ENCODE results near the gene SORBS2. TPM values are rescaled to one million over a fixed set of nuclear protein-coding genes. Genes with fewer than 3 reads are reported as not detected.
A peak's percentile ranks its signal among the peaks of the same experiment; 100 is the strongest.

SORBS2 gene
- total RNA-seq, 1 experiment from 2014 or later: 9.7 TPM

DNA sequence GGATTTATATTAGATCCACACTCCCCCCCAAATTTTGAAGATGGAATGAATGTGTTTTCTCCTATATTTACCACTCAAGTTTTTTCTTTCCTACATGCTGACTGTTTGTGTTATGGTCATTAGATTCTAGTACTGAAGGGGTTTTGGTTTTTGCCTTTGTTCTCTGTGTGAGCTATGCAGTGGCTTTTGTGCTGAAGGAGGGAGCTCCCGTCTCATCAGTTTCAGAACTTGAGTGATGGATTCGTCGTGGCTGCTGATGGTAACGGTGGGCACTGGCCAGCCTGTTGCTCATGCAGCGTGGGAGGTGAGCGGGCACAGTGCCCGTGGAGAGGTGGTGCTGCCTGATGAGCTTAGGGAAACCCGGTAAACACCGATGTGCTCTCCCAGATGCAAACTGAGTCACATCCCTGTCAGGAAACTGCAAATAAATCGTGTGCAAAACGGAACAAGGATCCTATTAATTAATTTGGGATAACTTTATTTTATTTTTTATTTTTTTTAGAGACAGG is 101.5 kb downstream of the SORBS2 start:
- Histone ChIP-seq H2BK20ac (ENCODE audit: low read depth, low read length, poor library complexity, severe bottlenecking) (no peak overlapping the region), H3K23ac (ENCODE audit: insufficient read length, low read depth, low read length) (no peak overlapping the region), H3K14ac (ENCODE audit: insufficient read depth, low read length) (no peak overlapping the region), H3K4me1 (ENCODE audit: insufficient read depth, low read length) (no peaks in the 10 kb centered on the region), H3K9me3 (ENCODE audit: control insufficient read depth, low read depth, low read length) (no peaks in the 10 kb centered on the region), H2BK15ac (ENCODE audit: low read depth, low read length) (no peak overlapping the region), H3K79me2 (ENCODE audit: insufficient read depth, low read length) (no peaks in the 10 kb centered on the region), H2AFZ (ENCODE audit: low read length) (no peak overlapping the region), H2BK5ac (ENCODE audit: insufficient read length, low read length) (peak overlapping the region; percentile 69), H4K20me1 (ENCODE audit: control insufficient read depth, insufficient read depth, insufficient read length) (no peaks in the 10 kb centered on the region), H2AK5ac (ENCODE audit: insufficient read length, low read length) (no peak overlapping the region), H3K9ac (ENCODE audit: extremely low read depth, insufficient read length, low read length) (no peak overlapping the region), H4K91ac (ENCODE audit: insufficient read length, low read depth, low read length) (no peak overlapping the region), H2BK12ac (ENCODE audit: insufficient read length, low read depth, low read length) (no peak overlapping the region), H3K27me3 (ENCODE audit: insufficient read depth, low read length) (no peaks in the 10 kb centered on the region), H4K5ac (ENCODE audit: insufficient read length, low read depth, low read length) (no peak overlapping the region), H3K4ac (ENCODE audit: low read depth, low read length) (no peak overlapping the region), H3T11ph (ENCODE audit: low read length) (no peak overlapping the region), H3K4me2 (ENCODE audit: insufficient read depth, insufficient read length, low read length) (no peak overlapping the region), H3K79me1 (ENCODE audit: insufficient read depth, low read depth, low read length, poor library complexity, severe bottlenecking) (no peaks in the 10 kb centered on the region), H3K23me2 (ENCODE audit: insufficient read length, low read depth, low read length, poor library complexity, severe bottlenecking) (no peaks in the 10 kb centered on the region), H3K27ac (ENCODE audit: insufficient read length, low read depth, low read length) (no peak overlapping the region), H4K8ac (replicated peaks; ENCODE audit: insufficient read length, low read depth, low read length) (no peak overlapping the region), H2BK120ac (ENCODE audit: low read depth, low read length, poor library complexity, severe bottlenecking) (no peak overlapping the region), H3K56ac (ENCODE audit: insufficient read length, low read depth, low read length) (no peak overlapping the region), H3K18ac (ENCODE audit: insufficient read length, low read depth, low read length) (no peak overlapping the region)
- no peak for DNase-seq
- Mint-ChIP-seq H3K9me3 (peaks cover 7 to 20% of the 10 kb centered on the region in 2 experiments; a peak in 4 of 5 replicates), H3K4me1 (peaks cover 8 to 12% of the 10 kb centered on the region in 2 experiments), H3K27ac (peak overlapping the region in 1 of 3 experiments; percentile 9; a peak in 1 of 7 replicates), H3K36me3 (ENCODE audit: insufficient read depth in 1 of 3, low read depth in 3 of 3) (peaks cover 5 to 48% (median 24%) of the 10 kb centered on the region in 3 experiments; a peak in 6 of 7 replicates), H3K4me3 (no peak overlapping the region), H3K27me3 (ENCODE audit: low read depth) (peaks cover 2% of the 10 kb centered on the region)
- WGBS (ENCODE audit: extremely low coverage, insufficient read length, low lambda C conversion rate): no CpG with 5 or more reads among the region's 11 CpGs
- TF ChIP-seq, protein P1, sequence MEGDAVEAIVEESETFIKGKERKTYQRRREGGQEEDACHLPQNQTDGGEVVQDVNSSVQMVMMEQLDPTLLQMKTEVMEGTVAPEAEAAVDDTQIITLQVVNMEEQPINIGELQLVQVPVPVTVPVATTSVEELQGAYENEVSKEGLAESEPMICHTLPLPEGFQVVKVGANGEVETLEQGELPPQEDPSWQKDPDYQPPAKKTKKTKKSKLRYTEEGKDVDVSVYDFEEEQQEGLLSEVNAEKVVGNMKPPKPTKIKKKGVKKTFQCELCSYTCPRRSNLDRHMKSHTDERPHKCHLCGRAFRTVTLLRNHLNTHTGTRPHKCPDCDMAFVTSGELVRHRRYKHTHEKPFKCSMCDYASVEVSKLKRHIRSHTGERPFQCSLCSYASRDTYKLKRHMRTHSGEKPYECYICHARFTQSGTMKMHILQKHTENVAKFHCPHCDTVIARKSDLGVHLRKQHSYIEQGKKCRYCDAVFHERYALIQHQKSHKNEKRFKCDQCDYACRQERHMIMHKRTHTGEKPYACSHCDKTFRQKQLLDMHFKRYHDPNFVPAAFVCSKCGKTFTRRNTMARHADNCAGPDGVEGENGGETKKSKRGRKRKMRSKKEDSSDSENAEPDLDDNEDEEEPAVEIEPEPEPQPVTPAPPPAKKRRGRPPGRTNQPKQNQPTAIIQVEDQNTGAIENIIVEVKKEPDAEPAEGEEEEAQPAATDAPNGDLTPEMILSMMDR (conservative IDR thresholded peaks at IDR 0.05): no peak
